NCI-H1694 treated with DMSO at 0.1 percent for 48 hours (cell line): ENCODE results near the gene WIPI1.
"Not testable (repeated sequence)": the region's sequence is repeated elsewhere in the genome, so short reads cannot be mapped to it uniquely, and the experiment has no call there.

ENCODE experiments used
- DNase-seq: peaks from one replicate; lab custom pipeline; 2025; lab: John Stamatoyannopoulos, UW

The WIPI1 gene

DNA sequence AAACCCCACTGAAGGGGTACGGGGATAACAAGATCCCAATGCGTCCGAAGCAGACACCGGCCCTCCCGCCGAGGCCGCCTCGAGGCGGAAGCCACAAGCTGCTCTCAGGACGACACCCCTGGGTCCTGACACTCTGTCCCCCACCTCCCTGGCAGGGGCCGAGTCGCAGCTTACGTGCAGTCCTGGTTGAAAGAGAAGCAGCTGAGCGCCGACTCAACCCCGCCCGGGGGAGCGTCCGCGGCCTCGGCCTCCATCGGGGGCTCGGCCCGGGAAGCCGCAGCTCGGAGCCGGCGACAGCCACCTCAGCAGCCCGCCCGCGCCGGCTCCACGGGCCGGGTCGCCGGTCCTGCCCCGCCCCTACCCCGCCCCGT is at the start of gene WIPI1:
WIPI1 (minus strand) TSS at position 329 of the 371 bp plus-strand sequence; CDS start at position 254, 75 bp downstream.
- peak; percentile 37 for DNase-seq

- no peak for DNase-seq
These were observed 48.7 kb upstream of the WIPI1 start for GRCh38 chr17:68505951-68506350.

GRCh38 chr17:68501074-68501473 is 43.8 kb upstream of the WIPI1 start:
- no peak for DNase-seq

GRCh38 chr17:68499587-68499986 is 42.3 kb upstream of the WIPI1 start:
- DNase-seq: no peak

GRCh38 chr17:68498479-68499326 is 41.4 kb upstream of the WIPI1 start:
- no peak for DNase-seq

DNA sequence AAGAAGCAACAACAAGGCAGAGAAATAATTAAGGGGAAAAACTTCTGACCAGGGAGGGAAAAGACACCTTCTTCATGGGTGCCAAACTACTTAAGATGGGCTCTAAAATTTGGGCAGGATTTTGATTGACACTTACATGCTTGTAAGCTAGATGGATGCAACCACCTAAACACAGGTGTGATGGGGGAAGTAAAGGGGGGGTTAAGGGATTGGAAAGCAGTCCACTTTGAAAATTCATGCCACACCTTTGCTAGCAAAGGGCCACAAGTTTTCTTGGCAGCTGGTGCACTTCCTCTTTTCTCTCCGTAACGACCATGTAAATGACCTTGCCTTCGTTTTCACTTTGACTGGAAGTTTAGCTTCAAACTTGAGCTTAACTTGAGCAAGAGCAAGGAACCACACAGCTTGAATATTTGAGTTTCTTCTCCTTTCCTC is 40.6 kb upstream of the WIPI1 start:
- DNase-seq: no peak

DNA sequence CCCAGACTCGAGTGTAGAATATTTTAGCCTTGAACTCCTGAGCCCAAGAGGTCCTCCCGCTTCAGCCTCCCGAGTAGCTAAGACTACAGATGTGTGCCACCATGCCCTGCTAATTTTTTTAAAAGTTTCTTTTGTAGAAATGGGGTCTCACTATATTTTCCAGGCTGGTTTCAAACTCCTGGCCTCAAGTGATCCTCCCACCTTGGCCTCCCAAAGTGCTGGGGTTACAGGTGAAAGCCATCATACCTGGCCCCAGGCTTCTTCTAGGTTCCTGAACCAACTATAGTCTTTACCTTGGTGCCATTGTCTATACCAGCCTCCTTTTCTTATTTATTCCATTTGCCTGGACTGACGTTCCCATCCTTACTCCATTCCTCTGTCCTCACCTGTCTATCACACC is 37.8 kb upstream of the WIPI1 start:
- DNase-seq: no peak

DNA sequence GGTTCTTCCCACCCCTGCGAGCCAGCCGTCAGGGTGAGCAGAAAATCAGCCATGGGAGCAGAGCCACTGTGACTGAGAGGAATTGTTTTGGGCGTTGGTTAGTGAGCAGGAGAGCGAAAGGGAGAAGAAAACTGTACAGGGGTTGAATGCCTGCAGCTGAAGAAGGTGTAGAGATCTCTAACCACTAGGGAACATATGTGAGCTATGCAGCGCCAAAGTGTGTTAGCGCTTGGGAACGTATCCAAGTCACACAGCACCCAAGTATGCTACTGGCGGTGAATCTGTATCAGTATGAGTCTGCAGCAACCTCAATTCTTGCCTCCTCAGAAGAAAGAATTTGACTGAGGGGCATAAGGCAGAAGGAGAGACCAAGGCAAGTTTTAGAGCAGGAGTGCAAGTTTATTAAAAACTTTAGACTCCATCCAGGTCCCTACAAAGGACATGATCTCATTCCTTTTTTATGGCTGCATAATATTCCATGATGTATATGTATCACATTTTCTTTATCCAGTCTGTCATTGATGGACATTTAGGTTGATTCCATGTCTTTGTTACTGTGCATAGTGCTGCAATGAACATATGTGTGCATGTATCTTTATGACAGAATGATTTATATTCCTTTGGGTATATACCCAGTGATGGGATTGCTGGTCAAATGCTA is 35.2 kb upstream of the WIPI1 start:
- DNase-seq: not testable (repeated sequence)

GRCh38 chr17:68491381-68492231 is 34.3 kb upstream of the WIPI1 start:
- DNase-seq: no peak

- no peak for DNase-seq
These were observed 32.6 kb upstream of the WIPI1 start for GRCh38 chr17:68489919-68490318.

DNA sequence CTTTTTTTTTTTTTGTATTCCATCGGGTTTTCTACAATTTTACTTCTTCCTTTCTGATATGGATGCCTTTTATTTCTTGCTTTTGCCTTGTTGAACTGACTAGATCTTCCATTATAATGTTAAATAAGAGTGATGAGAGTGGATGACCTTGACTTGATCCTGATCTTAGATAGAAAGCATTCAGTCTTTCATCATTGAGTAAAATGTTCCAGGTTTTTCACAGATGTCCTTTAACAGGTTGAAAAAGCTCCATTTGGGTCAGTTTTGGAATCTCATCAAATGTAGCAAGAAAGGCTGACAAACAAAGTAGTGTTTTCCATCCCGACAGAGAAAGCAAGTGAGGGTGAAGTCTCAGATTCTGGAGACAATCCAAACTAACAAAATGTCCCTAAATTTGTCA is 27.2 kb upstream of the WIPI1 start:
- no peak for DNase-seq

DNA sequence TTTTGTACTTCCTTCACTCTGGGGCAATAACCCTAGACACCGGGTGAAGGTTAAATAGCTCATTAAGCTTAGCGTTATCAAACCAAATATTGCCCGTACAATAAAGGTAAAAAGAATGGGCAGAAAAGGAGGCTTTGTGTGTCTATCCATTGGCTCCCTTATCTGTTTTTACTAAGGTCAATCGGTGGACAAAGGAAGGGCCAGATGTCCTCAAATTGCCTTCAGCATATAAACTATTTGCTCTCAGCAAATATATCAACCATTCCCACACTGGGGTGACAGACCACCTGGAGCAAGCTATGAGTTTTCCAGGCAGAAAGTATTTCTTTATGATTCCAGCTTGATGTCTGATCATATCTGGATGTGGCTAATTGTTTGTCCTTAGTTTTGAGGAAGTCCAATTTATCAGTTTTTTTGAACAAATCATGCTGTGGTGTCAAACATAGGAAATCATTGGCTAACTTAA is 25.3 kb upstream of the WIPI1 start:
- DNase-seq: no peak

GRCh38 chr17:68480885-68481284 is 23.6 kb upstream of the WIPI1 start:
- no peak for DNase-seq

DNA sequence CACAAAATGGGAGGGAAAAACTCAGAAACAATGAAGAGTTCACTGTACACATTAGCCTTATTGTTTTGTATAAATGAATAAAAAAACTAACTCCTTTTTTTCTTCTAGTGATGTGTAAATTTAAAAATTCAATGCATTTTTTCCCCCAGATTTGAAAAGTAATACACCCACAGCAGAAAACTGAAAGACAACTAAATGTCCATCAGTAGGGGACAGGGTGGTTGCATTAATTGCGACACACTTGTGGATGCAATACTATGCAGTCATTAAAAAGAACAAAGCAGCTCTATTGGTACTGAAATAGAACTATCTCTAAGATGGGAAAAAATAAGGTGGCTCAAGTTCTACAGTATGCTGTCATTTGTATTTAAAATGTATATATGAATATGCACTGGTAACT is 13.7 kb upstream of the WIPI1 start:
- no peak for DNase-seq

GRCh38 chr17:68468788-68469187 is 11.5 kb upstream of the WIPI1 start:
- DNase-seq: no peak

DNA sequence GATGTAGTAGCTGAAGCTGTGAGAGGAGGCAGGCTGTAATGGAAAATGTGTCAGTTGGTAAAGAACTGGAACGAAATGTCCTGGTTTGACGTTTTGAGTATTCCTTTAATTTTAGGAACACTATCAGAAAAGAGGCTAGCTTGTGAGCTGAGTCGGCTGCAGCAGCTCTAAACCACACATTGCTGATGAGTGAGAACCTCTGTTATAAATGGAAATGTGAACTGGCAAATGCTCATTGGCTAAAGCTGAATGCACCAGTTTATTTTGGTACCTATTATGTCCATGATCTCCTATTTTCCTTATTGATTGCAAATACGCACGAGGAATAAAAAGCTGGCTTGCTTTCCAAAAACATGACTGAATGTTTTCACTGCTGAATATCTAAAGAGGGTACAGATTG is 11.0 kb upstream of the WIPI1 start:
- no peak for DNase-seq

GRCh38 chr17:68463211-68464019 is 6.1 kb upstream of the WIPI1 start:
- no peak for DNase-seq

DNA sequence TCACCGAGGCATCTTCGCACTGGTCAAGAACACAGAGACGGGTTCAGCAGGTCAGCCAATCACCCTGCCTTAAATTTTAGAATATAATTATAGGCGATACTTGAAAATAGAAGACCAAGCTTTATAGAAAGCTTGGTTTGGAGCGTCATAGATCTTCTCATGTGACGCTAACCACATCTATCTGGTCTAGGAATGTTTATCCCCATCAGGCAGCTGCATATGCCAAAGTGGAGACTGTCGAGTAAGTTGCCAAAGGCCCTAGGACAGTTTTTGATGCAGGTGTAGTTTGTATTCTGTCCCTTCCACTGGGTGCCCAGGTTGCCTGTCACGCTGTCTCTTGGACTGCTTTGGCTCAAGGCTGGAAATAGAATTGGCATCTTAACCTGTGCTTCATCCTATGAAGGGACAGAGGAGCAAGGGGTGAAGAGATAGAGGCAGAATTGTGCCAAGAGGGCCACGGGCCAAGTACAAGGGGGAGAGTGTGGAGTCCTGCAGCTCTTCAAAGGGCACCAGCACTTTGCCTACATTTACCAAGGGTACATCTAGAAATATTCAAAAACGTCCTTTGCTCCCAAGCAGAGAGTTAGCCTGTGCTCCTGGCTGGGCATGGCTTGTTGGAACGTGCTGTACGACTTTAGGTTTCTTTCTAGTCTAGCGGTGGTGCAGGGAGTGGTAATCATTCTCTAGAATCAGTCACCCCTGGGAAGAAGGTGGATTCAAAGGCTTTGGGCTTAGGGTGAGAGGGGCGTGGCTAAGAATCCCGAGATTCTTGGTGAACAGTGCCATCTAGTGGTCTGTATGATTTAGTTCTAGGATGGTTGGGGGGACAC is 5.3 kb upstream of the WIPI1 start:
- DNase-seq: peak; percentile 88

DNA sequence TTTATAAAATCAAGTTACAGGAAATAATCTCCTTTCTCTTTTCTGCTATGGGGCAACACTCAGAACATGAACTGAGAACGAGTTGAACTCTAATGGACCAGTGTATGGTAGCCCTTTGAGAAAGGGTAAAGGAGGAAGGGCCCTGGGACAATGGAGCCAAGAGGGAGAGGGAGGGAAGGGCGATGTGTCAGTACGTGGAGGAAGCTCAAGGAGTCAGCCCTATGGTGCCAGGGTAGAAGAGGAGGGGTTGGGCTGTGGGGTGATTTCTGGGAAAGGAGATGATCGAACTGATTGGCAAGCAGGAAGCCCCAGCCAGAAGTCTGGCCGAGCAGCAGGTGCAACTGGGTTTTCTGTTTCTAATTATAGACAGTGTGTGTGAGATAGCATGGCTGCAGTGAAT is 4.3 kb upstream of the WIPI1 start:
- DNase-seq: no peak

GRCh38 chr17:68461122-68461539 is 3.8 kb upstream of the WIPI1 start:
- no peak for DNase-seq

DNA sequence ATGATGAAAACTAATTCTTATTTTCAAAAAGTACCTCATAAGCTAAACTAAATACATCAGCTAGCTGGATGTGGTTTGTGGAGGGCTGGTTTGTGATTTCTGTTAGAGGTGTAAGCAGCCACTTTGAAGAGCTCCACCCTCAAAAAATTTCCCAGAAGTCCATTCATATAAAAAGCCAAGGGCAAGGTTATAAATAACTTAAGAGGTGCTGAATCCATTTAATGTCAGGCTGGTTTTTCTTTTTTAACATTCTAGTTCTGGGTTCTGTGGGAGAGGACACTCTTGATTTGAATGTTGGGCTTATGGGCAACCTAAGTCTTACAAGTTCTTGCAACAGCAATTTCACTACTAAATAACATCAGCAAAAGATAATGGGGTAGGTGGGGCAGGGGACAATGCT is 3.4 kb upstream of the WIPI1 start:
- no peak for DNase-seq
